SJSA1 (cell line): Measurements from ENCODE around the gene TIMM44. TPM values are rescaled to one million over a fixed set of nuclear protein-coding genes. Genes with fewer than 3 reads are reported as not detected.
"Not testable (repeated sequence)": the region's sequence is repeated elsewhere in the genome, so short reads cannot be mapped to it uniquely, and the experiment has no call there.

Experiments used
- DNase-seq, 2 experiments: peaks; one replicate each; pipeline ENCODE4 v3.0.0-alpha.2; 2015 to 2020; ENCODE audit warnings: low spot score in 2 of 2, low read depth in 1 of 2
- H3K27ac ChIP-seq: fragments of 250-450 bp; sonication (Bioruptor Pico); 2 replicates; pipeline ENCODE4 v1.5.1; 2020; ENCODE audit warnings: mild to moderate bottlenecking, moderate library complexity
- H3K27me3 ChIP-seq: fragments of 250-450 bp; sonication (Bioruptor Pico); replicated peaks from 2 replicates; pipeline ENCODE4 v1.5.1; 2020; ENCODE audit warnings: mild to moderate bottlenecking, moderate library complexity
- H3K36me3 ChIP-seq: fragments of 250-450 bp; sonication (Bioruptor Pico); 2 replicates; pipeline ENCODE4 v1.5.1; 2020; ENCODE audit warnings: mild to moderate bottlenecking
- H3K4me1 ChIP-seq: fragments of 250-450 bp; sonication (Bioruptor Pico); replicated peaks from 2 replicates; pipeline ENCODE4 v1.6.1; 2021; ENCODE audit warnings: mild to moderate bottlenecking
- H3K4me3 ChIP-seq: fragments of 250-450 bp; sonication (Bioruptor Pico); 2 replicates; pipeline ENCODE4 v1.5.1; 2020; ENCODE audit warnings: mild to moderate bottlenecking
- H3K9me3 ChIP-seq: fragments of 250-450 bp; sonication (Bioruptor Pico); replicated peaks from 2 replicates; pipeline ENCODE4 v1.5.1; 2020; ENCODE audit warnings: mild to moderate bottlenecking
- total RNA-seq: library from RNA; depleted of rRNA; stranded (reverse); fragments of >200 nt; shearing (Covaris generic); gene quantifications from 2 replicates; pipeline ENCODE4 v1.2.3, GENCODE V29; 2014

Gene TIMM44
- total RNA-seq, 1 experiment from 2014 or later = 65.3 TPM

DNA sequence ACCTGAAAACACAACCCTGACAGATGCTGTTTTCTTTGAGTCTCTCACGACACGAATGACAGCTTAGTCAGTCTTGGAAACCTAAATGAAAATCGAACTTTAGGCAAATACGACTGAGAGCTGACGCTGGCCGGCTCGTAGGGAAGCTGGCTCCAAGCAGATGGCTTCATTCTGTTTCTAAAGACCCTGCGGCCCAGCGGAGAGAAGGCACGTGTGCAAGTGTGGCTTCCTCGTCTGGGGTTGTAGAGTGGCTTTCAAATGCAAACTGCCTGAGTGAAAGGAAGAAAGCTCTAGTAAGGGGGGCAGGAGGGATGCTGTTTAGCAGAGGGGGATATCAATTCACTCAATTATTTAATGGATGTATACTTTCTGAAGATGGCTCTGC is 26.1 kb upstream of the TIMM44 start:
- DNase-seq = no peak
- Histone ChIP-seq H3K27me3 (no peaks in the 10 kb centered on the region), H3K9me3 (no peaks in the 10 kb centered on the region), H3K36me3 (peaks cover 96% of the 10 kb centered on the region), H3K4me1 (no peaks in the 10 kb centered on the region), H3K4me3 (no peak overlapping the region), H3K27ac (no peak overlapping the region)

DNA sequence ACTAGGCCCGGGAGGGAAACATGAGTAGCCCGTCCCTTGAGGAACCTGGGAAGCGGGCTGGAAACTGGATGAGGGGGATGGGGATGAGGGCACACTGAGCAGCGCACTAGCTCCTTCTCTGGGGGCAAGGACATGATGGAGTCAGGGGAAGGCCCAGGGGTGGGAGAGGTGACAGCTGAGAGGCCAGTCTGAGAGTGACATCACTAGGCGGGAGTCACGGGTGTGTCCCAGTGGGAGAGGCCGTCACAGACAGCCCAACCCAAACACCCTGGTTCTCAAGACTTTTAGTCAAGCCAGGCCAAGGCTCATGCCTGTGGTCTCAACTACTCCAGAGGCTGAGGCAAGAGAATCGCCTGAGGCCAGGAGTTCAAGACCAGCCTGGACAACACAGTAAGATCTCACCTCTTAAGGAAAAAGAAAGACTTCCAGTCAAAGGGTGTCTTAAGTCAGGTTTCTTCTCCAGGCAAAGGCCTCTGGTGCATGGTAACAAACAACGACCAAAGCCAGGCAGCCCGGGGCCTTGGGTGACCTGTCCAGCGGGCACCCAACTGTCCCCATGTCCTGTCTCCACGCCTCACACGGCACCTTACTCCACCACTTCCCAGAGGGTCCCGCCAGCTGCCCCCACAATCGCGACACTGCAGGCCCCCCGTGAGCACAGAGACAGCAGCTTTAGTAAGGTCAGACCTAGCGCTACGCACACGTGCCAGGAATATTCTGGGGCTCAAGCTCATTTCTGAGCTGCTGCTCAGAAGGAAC is 25.5 kb upstream of the TIMM44 start:
- H3K4me1 ChIP-seq = no peaks in the 10 kb centered on the region
- no peak overlapping the region for H3K4me3 ChIP-seq
- no peaks in the 10 kb centered on the region for H3K9me3 ChIP-seq
- no peak for DNase-seq
- H3K36me3 ChIP-seq = peaks cover 96% of the 10 kb centered on the region
- no peak overlapping the region for H3K27ac ChIP-seq
- H3K27me3 ChIP-seq = no peaks in the 10 kb centered on the region

DNA sequence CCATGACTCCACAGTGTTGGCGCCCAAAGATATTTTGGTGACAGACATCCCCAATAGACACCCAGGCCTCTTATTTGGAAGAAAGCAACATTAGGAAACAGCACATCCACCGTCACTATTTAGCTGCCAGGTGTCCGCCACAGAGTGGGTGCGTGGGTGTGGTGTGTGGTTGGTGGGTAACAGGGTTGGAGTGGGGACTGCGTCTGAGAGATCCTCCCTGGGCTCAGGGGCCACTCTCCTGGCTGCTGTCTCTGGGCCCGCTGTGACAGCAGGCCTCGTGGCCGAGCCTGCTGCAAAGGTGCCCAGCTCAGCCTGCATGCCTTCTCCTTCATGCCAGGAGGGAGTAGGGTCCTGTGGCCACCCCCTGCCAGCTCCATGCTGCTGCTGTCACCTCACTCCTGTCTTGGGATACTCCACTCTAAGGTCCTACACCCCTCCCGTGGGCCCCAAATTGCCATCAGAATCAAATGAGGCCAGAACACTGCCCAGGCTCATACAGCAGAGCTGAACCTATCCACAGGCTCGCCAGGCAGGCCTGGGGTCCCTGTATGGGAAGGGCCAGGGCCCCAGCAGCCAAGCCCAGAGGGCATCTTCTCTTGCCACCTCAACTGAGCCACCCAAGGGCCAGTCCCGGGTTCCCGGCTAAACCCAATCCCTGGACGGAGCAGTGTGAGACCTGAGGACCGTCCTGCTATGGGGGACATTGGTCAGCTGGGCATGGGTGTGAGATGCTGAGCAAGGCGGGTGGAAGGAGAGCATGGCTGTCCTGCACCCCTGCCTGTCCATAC is 24.7 kb upstream of the TIMM44 start:
- Histone ChIP-seq H3K36me3 (peaks cover 96% of the 10 kb centered on the region), H3K4me3 (no peak overlapping the region), H3K4me1 (no peaks in the 10 kb centered on the region), H3K27ac (no peak overlapping the region), H3K27me3 (no peaks in the 10 kb centered on the region), H3K9me3 (no peaks in the 10 kb centered on the region)
- no peak for DNase-seq

- Histone ChIP-seq H3K27me3 (no peaks in the 10 kb centered on the region), H3K4me1 (no peaks in the 10 kb centered on the region), H3K36me3 (peaks cover 94% of the 10 kb centered on the region), H3K4me3 (no peak overlapping the region), H3K9me3 (no peaks in the 10 kb centered on the region), H3K27ac (no peak overlapping the region)
- no peak for DNase-seq
Observed at GRCh38 chr19:7965921-7966665, 22.6 kb upstream of the TIMM44 start.

DNA sequence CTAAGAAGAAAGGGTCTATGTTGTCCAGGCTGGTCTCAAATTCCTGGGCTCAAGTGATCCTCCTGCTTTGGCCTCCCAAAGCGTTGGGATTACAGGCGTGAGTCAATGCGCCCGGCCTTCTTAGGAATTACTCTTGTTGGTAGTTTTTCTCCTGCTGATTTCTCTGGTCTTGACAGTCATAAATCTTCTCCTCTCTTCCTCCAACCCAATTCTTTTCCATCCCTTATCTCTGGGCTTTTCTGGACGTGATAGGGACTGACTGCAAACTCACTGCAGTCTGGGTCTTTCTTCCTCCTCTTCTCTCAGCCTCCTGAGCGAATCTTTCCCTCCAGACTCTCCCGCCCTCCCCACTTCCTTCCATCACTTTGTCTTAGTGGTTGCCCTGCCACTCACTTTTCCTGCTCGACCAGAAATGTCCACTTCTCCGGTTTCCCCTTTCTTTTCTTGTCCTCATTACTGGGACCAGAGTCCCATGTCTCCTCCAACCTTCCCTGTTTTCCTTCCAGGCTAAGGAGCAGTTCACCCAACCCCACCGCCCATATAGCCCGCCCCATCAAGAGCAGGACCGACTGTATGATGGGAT is 21.9 kb upstream of the TIMM44 start:
- no peak overlapping the region for H3K4me3 ChIP-seq
- no peak for DNase-seq
- H3K4me1 ChIP-seq = no peaks in the 10 kb centered on the region
- H3K27me3 ChIP-seq = no peaks in the 10 kb centered on the region
- no peaks in the 10 kb centered on the region for H3K9me3 ChIP-seq
- H3K27ac ChIP-seq = no peak overlapping the region
- peaks cover 94% of the 10 kb centered on the region for H3K36me3 ChIP-seq

DNA sequence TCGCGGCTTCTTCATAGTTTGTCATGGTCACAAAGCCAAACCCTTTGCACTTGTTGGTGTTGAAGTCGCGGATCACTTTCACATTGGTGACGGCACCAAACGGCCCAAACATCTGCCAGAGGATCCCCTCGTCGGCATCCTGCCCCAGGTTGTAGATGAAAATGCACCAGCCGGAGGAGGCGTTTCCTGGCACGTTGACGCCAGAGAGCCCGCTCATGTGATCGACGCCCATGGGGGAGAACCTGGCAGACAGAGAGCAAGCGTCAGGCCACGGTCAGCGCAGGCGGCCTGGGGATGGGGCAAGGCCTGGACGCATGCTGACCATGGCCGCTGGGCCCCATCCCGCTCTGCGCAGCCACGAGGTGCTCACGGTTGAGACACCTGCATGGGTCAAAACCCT is 20.1 kb upstream of the TIMM44 start:
- peaks cover 84% of the 10 kb centered on the region for H3K36me3 ChIP-seq
- H3K27me3 ChIP-seq = no peaks in the 10 kb centered on the region

DNA sequence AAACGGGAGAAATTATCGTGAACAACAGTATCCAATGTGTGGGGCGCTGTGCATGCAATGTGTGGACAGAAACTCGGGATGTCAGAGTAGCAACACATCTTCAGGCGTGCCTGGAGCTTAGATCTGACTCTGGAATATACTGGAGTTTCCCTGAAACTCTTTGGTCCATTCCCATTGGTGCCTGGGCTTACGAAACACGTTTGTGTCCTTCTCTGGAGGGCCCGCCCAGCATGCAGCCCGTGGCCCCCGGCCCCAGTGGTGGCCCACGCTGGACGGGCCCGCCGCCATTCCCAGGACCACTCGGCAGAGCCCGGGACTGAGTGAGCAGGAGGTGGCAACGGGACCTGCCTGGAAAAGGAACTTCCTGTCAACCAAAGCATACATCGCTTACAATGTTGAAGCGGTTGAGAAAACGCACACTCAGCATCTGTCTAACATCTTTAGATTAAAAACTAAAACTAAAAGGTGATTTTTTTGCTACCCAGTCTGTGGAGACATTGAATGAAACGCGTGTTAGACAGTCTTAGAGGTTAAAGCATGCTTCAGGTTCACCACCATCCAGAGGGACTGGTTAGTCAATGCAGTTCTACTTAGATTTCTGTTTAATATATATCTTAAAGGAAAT is 19.3 kb upstream of the TIMM44 start:
- no peaks in the 10 kb centered on the region for H3K9me3 ChIP-seq
- DNase-seq = no peak
- no peaks in the 10 kb centered on the region for H3K4me1 ChIP-seq
- no peak overlapping the region for H3K4me3 ChIP-seq
- no peak overlapping the region for H3K27ac ChIP-seq
- H3K27me3 ChIP-seq = no peaks in the 10 kb centered on the region
- H3K36me3 ChIP-seq = peaks cover 84% of the 10 kb centered on the region

More for the DNA sequence above, 20.1 kb upstream of the TIMM44 start:
- Histone ChIP-seq H3K4me1 (no peaks in the 10 kb centered on the region), H3K27ac (no peak overlapping the region), H3K4me3 (no peak overlapping the region), H3K9me3 (no peaks in the 10 kb centered on the region)
- no peak for DNase-seq

- no peak for DNase-seq
- Histone ChIP-seq H3K9me3 (no peaks in the 10 kb centered on the region), H3K4me1 (no peaks in the 10 kb centered on the region), H3K27me3 (no peaks in the 10 kb centered on the region), H3K27ac (no peak overlapping the region), H3K36me3 (peaks cover 78% of the 10 kb centered on the region), H3K4me3 (no peak overlapping the region)
Observed at GRCh38 chr19:7961920-7962626, 18.6 kb upstream of the TIMM44 start.

GRCh38 chr19:7961082-7961481 is 17.6 kb upstream of the TIMM44 start:
- H3K36me3 ChIP-seq = peaks cover 68% of the 10 kb centered on the region
- DNase-seq, H3K9me3 ChIP-seq, H3K27me3 ChIP-seq, H3K4me3 ChIP-seq, H3K27ac ChIP-seq, H3K4me1 ChIP-seq: not testable (repeated sequence)

- H3K27ac ChIP-seq = no peak overlapping the region
- no peaks in the 10 kb centered on the region for H3K27me3 ChIP-seq
- H3K9me3 ChIP-seq = no peaks in the 10 kb centered on the region
- peaks cover 49% of the 10 kb centered on the region for H3K36me3 ChIP-seq
- H3K4me1 ChIP-seq = no peaks in the 10 kb centered on the region
- H3K4me3 ChIP-seq = no peak overlapping the region
- no peak for DNase-seq
Observed at GRCh38 chr19:7959211-7959610, 15.7 kb upstream of the TIMM44 start.

DNA sequence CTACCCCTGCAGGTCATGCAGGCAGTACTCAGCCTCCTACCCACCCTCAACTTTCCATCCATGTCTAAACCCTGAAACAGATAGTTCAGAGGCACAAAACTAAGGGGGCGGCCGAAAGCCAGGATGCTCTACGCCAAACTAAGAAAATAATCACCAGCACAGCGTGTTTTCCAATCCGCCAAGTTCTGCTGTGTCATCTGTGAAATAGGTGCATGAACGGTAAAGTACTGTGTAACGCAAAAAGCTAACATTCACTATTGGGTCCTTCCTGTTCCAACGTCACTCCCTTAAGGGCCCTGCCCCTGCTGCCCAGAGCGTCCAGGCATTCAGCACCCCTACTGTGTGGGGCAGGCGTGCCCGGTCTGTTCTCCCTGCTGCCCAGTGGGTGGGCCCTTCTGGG is 12.2 kb upstream of the TIMM44 start:
- DNase-seq = no peak
- Histone ChIP-seq H3K9me3 (no peaks in the 10 kb centered on the region), H3K4me1 (no peaks in the 10 kb centered on the region), H3K27ac (no peak overlapping the region), H3K27me3 (no peaks in the 10 kb centered on the region), H3K36me3 (peaks cover 18% of the 10 kb centered on the region), H3K4me3 (no peak overlapping the region)

DNA sequence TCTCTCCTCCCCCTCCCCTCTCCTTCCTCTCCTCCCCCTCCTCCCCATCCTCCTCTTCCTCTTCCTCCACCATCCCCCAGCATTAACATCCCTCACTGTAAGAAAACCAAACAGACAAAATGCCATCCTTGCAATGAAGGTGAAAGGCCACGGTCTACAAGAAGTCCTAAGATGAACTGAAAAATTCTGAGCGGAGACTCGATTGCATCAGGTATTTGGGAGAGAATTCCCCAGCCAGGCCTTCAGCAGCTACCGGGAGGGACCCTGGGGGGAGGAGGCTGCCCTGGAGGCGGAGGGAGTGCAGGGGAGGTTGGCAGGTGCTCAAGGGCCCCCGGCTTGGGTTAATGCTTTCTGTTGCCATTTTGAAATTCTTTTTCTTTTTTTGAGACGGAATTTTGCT is 10.1 kb upstream of the TIMM44 start:
- H3K36me3 ChIP-seq = peaks cover 9% of the 10 kb centered on the region; the same call in 1 of the 2 replicates
- H3K9me3 ChIP-seq = no peaks in the 10 kb centered on the region
- H3K4me1 ChIP-seq = no peaks in the 10 kb centered on the region
- DNase-seq = no peak
- H3K27ac ChIP-seq = no peak overlapping the region
- H3K27me3 ChIP-seq = no peaks in the 10 kb centered on the region
- H3K4me3 ChIP-seq = no peak overlapping the region

GRCh38 chr19:7953060-7953459 is 9.6 kb upstream of the TIMM44 start:
- DNase-seq = no peak
- peaks cover 4% of the 10 kb centered on the region; the same call in 1 of the 2 replicates for H3K36me3 ChIP-seq
- no peaks in the 10 kb centered on the region for H3K4me1 ChIP-seq
- H3K9me3 ChIP-seq = no peaks in the 10 kb centered on the region
- no peak overlapping the region for H3K4me3 ChIP-seq
- H3K27ac ChIP-seq = no peak overlapping the region
- H3K27me3 ChIP-seq = no peaks in the 10 kb centered on the region
